SK-N-SH (cell line): Measurements from ENCODE around the gene LYRM4. TPM values are rescaled to one million over a fixed set of nuclear protein-coding genes. Genes with fewer than 3 reads are reported as not detected.

ENCODE experiments used
- CTCF ChIA-PET: fragments of 300-600, 350-600 bp; formaldehyde crosslinking; extraction: SDS; loops from one replicate; lab custom pipeline; 2021; lab: Yijun Ruan, JAX
- POLR2A ChIA-PET: fragments of 350-600 bp; sonication (Branson Sonifier 250); formaldehyde crosslinking; extraction: SDS; loops from one replicate; lab custom pipeline; 2020; ENCODE audit warnings: antibody characterized with exemption, inconsistent platforms; lab: Yijun Ruan, JAX
- DNase-seq: peaks from one replicate; pipeline ENCODE4 v3.0.0; 2012
- H2AFZ ChIP-seq: fragments of 200-600 bp; sonication (generic); 2 replicates; pipeline ENCODE4 v1.8.1; 2016; ENCODE audit warnings: antibody characterized with exemption, mild to moderate bottlenecking, low read depth
- H3F3A ChIP-seq: fragments of 200-600 bp; sonication (generic); replicated peaks from 2 replicates; pipeline ENCODE3; 2016; ENCODE audit warnings: antibody characterized with exemption, mild to moderate bottlenecking; ENCODE audit not compliant: insufficient read depth
- H3K27ac ChIP-seq, 2 experiments: fragments of 200-500 bp in 1 of 2; fragments of 200-600 bp in 1 of 2; sonication (Bioruptor generic) in 1 of 2; sonication (generic), shearing (Covaris generic) in 1 of 2; 2 replicates each; pipeline versions ENCODE4 v1.5.1 to v1.6.1; 2014 to 2016; ENCODE audit warnings: low read depth in 2 of 2, inconsistent platforms in 1 of 2, low read length in 1 of 2, mild to moderate bottlenecking in 1 of 2, mixed read lengths in 1 of 2
- H3K27me3 ChIP-seq: fragments of 200-600 bp; sonication (generic), shearing (Covaris generic); 2 replicates; pipeline ENCODE4 v1.6.1; 2016; ENCODE audit warnings: mixed run types; ENCODE audit not compliant: insufficient read depth
- H3K36me3 ChIP-seq, 2 experiments: fragments of 200-500 bp in 1 of 2; fragments of 200-600 bp in 1 of 2; sonication (Bioruptor generic) in 1 of 2; sonication (generic) in 1 of 2; replicated peaks in 1 of 2; 2 replicates each; pipeline versions ENCODE3 to v1.5.1; 2014 to 2016; ENCODE audit warnings: low read length in 1 of 2, mild to moderate bottlenecking in 1 of 2; ENCODE audit not compliant: insufficient read depth in 2 of 2, control insufficient read depth in 1 of 2
- H3K4me1 ChIP-seq, 2 experiments: fragments of 200-500 bp in 1 of 2; fragments of 200-600 bp in 1 of 2; sonication (Bioruptor generic) in 1 of 2; sonication (generic), shearing (Covaris generic) in 1 of 2; 2 replicates each; pipeline versions ENCODE4 v1.5.1 to v1.6.1; 2014 to 2016; ENCODE audit warnings: low read depth in 1 of 2, low read length in 1 of 2, mixed run types in 1 of 2; ENCODE audit not compliant: insufficient read depth in 2 of 2, control insufficient read depth in 1 of 2
- H3K4me2 ChIP-seq: fragments of 200-600 bp; sonication (generic), shearing (Covaris generic); 2 replicates; pipeline ENCODE4 v1.6.1; 2017; ENCODE audit warnings: mixed run types
- H3K4me3 ChIP-seq, 2 experiments: fragments of 200-500 bp in 1 of 2; fragments of 200-600 bp in 1 of 2; sonication (Bioruptor generic) in 1 of 2; sonication (generic), shearing (Covaris generic) in 1 of 2; 2 replicates each; pipeline versions ENCODE4 v1.5.1 to v1.8.1; 2014 to 2016; ENCODE audit warnings: low read depth in 2 of 2, inconsistent platforms in 1 of 2, low read length in 1 of 2, mild to moderate bottlenecking in 1 of 2, mixed read lengths in 1 of 2, moderate library complexity in 1 of 2
- H3K79me2 ChIP-seq: fragments of 200-600 bp; sonication (generic); 2 replicates; pipeline ENCODE4 v1.8.1; 2017; ENCODE audit warnings: mild to moderate bottlenecking; ENCODE audit not compliant: insufficient read depth
- H3K9ac ChIP-seq: fragments of 200-600 bp; sonication (generic); 2 replicates; pipeline ENCODE4 v1.6.1; 2017; ENCODE audit warnings: mixed run types
- H3K9me2 ChIP-seq: fragments of 200-600 bp; sonication (generic); 2 replicates; pipeline ENCODE4 v1.6.1; 2017; ENCODE audit warnings: mixed run types
- H3K9me3 ChIP-seq: fragments of 200-600 bp; sonication (generic); 2 replicates; pipeline ENCODE4 v1.6.1; 2017; ENCODE audit warnings: mixed run types, mild to moderate bottlenecking, moderate library complexity
- H4K20me1 ChIP-seq: fragments of 200-600 bp; sonication (generic); 2 replicates; pipeline ENCODE4 v1.6.1; 2017; ENCODE audit warnings: mild to moderate bottlenecking, mixed run types; ENCODE audit not compliant: insufficient read depth
- ELF1 ChIP-seq: IDR thresholded peaks from 2 replicates; pipeline ENCODE4 v1.4.0; 2012
- GABPA ChIP-seq: IDR thresholded peaks from 2 replicates; pipeline ENCODE4 v1.4.0; 2012; ENCODE audit warnings: low read depth, mild to moderate bottlenecking
- GATA2 ChIP-seq: sonication (generic); formaldehyde crosslinking; IDR thresholded peaks from 2 replicates; pipeline ENCODE4 v1.5.0; 2020; ENCODE audit warnings: mild to moderate bottlenecking, missing genetic modification reagents
- JUND ChIP-seq: IDR thresholded peaks from 2 replicates; pipeline ENCODE4 v1.4.0; 2012
- MEF2A ChIP-seq: IDR thresholded peaks from 2 replicates; pipeline ENCODE4 v1.4.0; 2012; ENCODE audit warnings: low read depth, borderline replicate concordance
- PBX3 ChIP-seq: IDR thresholded peaks from 2 replicates; pipeline ENCODE4; 2012
- RFX5 ChIP-seq: IDR thresholded peaks from 2 replicates; pipeline ENCODE4 v1.6.1; 2012; ENCODE audit warnings: mild to moderate bottlenecking, improper control_type of control experiment, low read length
- YY1 ChIP-seq: IDR thresholded peaks from 2 replicates; pipeline ENCODE4 v1.4.0; 2012; ENCODE audit warnings: low read depth, mild to moderate bottlenecking
- ZBTB33 ChIP-seq: IDR thresholded peaks from 2 replicates; pipeline ENCODE4 v1.4.0; 2012; ENCODE audit warnings: low read depth, borderline replicate concordance
- WGBS: methylation state at CpG from one replicate; pipeline ENCODE4 v1.1.6; 2017; ENCODE audit warnings: low lambda C conversion rate; 5-methylcytosine and 5-hydroxymethylcytosine counted together
- polyA plus RNA-seq, 3 experiments: library from polyadenylated mRNA; depleted of rRNA; stranded (reverse); fragments of >200 nt; gene quantifications; 2 replicates each; pipeline ENCODE4 v1.2.3, GENCODE V29; 2012
- TF ChIP-seq, protein P1 (sequence below): fragments of 200-600 bp; sonication (generic); IDR thresholded peaks from 2 replicates; pipeline ENCODE4 v1.6.1; 2017; ENCODE audit warnings: antibody characterized with exemption, mild to moderate bottlenecking, moderate library complexity

Gene LYRM4
- polyA plus RNA-seq, 1 of the 3 experiments (the other 2 are of a cell fraction): 37.2 TPM

- ChIA-PET POLR2A (no interaction called here), CTCF (interaction anchor here (1.6 kb wide), 1 partner anchor 27 kb away, joined by 3 read pairs; no protein-coding TSS in a partner anchor)
- no peaks in the 10 kb centered on the region for H3K27me3 ChIP-seq
- H3K4me3 ChIP-seq: no peak overlapping the region
- DNase-seq: no peak
- no peak overlapping the region for H3K27ac ChIP-seq
- H3K36me3 ChIP-seq: no peaks in the 10 kb centered on the region
- WGBS: 96% methylated on average over 9 of the region's 9 CpGs
- H3K79me2 ChIP-seq: no peaks in the 10 kb centered on the region
- H3K9me3 ChIP-seq: no peaks in the 10 kb centered on the region
- no peak for TF ChIP-seq PBX3
- TF ChIP-seq ELF1: no peak
- no peak for TF ChIP-seq MEF2A
- TF ChIP-seq RFX5: no peak
- H3K9me2 ChIP-seq: no peaks in the 10 kb centered on the region
- H3K4me2 ChIP-seq: no peak overlapping the region
- peaks cover 0 to 6% of the 10 kb centered on the region in 2 experiments; a peak in 2 of 4 replicates for H3K4me1 ChIP-seq
- H2AFZ ChIP-seq: no peak overlapping the region
- 0 out of 2 replicates have a peak, but pooled peaks cover 8% of the 10 kb centered on the region for H4K20me1 ChIP-seq
- no peak overlapping the region for H3K9ac ChIP-seq
- peaks cover 5% of the 10 kb centered on the region for H3F3A ChIP-seq
Observed at GRCh38 chr6:5116243-5116991, 144.3 kb downstream of the LYRM4 start.

- ChIA-PET POLR2A (no interaction called here), CTCF (interaction anchor here (2.3 kb wide), 1 partner anchor 28 kb away, joined by 7 read pairs; no protein-coding TSS in a partner anchor)
- Histone ChIP-seq H3K9me3 (no peaks in the 10 kb centered on the region), H3K4me3 (no peak overlapping the region), H3K4me2 (no peak overlapping the region), H3K27me3 (no peaks in the 10 kb centered on the region), H3K79me2 (no peaks in the 10 kb centered on the region), H3K9me2 (no peaks in the 10 kb centered on the region), H3K27ac (no peak overlapping the region), H4K20me1 (0 out of 2 replicates have a peak, but pooled peaks cover 8% of the 10 kb centered on the region), H3K36me3 (peaks cover 0 to 3% of the 10 kb centered on the region in 2 experiments), H2AFZ (no peak overlapping the region), H3K4me1 (peaks cover 0 to 6% of the 10 kb centered on the region in 2 experiments; a peak in 2 of 4 replicates), H3K9ac (no peak overlapping the region), H3F3A (peaks cover 5% of the 10 kb centered on the region)
- TF ChIP-seq GATA2 (CRISPR knock-in tag) (no peak), JUND (no peak), ZBTB33 (no peak), YY1 (no peak), GABPA (no peak)
- TF ChIP-seq, protein P1, sequence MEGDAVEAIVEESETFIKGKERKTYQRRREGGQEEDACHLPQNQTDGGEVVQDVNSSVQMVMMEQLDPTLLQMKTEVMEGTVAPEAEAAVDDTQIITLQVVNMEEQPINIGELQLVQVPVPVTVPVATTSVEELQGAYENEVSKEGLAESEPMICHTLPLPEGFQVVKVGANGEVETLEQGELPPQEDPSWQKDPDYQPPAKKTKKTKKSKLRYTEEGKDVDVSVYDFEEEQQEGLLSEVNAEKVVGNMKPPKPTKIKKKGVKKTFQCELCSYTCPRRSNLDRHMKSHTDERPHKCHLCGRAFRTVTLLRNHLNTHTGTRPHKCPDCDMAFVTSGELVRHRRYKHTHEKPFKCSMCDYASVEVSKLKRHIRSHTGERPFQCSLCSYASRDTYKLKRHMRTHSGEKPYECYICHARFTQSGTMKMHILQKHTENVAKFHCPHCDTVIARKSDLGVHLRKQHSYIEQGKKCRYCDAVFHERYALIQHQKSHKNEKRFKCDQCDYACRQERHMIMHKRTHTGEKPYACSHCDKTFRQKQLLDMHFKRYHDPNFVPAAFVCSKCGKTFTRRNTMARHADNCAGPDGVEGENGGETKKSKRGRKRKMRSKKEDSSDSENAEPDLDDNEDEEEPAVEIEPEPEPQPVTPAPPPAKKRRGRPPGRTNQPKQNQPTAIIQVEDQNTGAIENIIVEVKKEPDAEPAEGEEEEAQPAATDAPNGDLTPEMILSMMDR: peak; percentile 28
- 95% methylated on average over 10 of the region's 10 CpGs for WGBS
- no peak for DNase-seq
Observed at GRCh38 chr6:5115168-5115567, 145.6 kb downstream of the LYRM4 start.
